IPS DF 19.7 (cell line): ENCODE data around the gene SRSF7.
"Not testable (repeated sequence)": the region's sequence is repeated elsewhere in the genome, so short reads cannot be mapped to it uniquely, and the experiment has no call there.

Experiments
- DNase-seq: peaks from one replicate; pipeline ENCODE4 v3.0.0-alpha.2; 2013; ENCODE audit warnings: low read depth, low spot score

Gene SRSF7

GRCh38 chr2:38754049-38754448 lies 2.9 kb upstream of the SRSF7 start:
- no peak for DNase-seq

- no peak for DNase-seq
These were observed 642 bp upstream of the SRSF7 start for GRCh38 chr2:38751596-38752410.

GRCh38 chr2:38750011-38750890 lies 910 bp downstream of the SRSF7 start:
- no peak for DNase-seq

DNA sequence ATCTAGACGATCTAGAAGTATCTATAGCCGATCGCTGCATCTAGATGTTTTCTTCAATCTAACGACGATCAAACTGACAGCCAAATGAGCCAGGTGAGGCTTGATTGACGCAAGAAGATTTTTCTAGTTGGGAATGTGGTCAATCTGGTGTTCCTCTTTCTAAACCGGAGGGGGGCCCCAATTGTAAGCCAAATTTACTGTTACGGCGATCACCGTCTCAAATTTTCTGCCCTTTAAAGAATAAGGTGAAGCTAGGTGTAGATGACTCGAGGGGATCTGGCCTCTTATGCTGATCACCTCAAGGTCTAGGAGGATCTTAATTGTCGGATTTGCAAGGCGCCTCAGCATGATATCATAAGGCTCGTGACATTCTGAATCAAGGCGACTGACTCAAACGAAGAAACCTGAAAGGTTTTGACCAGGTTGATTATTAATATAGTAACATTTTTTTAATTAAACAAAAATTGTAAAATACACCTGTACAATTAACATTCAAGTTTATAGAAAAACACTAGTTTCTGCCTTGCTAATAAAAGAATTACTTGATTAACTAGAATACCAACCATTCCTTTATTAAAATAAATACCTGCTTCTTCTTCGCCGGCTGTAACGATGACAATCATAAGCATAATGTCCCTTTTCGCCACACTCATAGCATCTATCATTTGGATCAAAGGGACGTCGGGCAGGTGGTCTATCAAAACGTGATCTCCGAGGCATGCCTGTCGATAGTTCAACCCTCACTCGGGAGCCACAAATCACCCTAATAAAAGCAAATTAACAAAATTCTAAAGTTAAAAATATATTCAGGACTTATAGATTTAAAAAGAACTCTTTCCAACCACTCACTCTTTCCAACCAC lies 2.0 kb downstream of the SRSF7 start:
- DNase-seq, result no peak

DNA sequence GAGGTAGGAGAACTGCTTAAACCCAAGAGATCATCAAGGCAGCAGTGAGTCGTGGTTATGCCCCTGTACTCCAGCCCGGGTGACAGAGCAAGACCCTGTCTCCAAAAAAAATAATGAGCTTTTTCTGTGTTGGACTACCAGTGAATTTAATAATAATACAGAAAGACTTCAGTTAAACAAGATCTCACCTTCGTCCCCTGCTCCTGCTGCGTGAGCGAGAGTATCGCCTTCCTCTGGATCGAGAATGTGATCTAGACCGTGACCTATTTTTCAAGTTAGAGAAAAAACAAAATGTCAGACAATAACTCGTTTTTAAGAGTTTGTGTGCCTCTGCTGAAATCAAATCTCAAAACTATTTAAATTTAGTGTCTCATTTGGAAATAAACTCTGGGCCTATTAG lies 2.8 kb downstream of the SRSF7 start:
- no peak for DNase-seq

DNA sequence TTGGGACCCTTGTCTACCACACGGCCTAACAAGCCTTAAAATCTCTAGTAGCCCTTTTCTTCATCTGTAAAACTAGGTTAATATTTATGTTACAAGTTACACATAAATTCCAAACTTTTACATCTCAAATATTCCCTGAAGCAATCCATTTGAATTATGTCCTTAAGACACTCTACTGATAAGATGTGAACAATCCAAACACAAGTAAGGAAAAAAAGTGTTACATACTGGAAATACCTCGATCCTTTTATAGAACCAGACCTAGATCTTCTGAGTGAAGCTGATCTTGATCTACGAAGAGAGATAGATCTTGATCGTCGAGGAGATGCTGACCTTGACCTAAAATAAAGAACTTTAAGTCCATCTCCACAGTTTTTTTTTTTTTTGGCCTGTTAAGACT lies 3.3 kb downstream of the SRSF7 start:
- DNase-seq, result no peak

DNA sequence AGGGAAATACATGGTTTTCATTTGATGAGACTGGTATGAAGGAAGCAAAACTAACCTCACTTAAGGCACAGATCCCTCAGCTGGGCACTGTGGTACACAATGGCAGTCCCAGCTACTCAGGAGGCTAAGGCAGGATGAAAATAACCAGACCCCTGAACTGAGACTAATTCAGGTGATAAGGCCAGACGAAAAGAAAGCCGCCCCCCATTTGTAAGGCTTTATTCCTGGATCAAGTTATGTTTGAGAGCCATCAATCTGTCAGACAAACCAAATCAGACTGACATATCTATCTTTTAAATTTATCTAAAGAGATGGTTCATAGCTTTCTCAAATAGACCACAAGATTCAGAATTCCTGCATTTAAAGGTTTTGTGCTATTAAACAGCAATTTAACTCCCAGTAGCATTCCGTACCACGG lies 4.1 kb downstream of the SRSF7 start:
- no peak for DNase-seq

GRCh38 chr2:38745267-38745666 lies 5.9 kb downstream of the SRSF7 start:
- no peak for DNase-seq

- no peak for DNase-seq
These were observed 6.8 kb downstream of the SRSF7 start for GRCh38 chr2:38744399-38744780.

- DNase-seq, result no peak
These were observed 7.3 kb downstream of the SRSF7 start for GRCh38 chr2:38743672-38744398.

DNA sequence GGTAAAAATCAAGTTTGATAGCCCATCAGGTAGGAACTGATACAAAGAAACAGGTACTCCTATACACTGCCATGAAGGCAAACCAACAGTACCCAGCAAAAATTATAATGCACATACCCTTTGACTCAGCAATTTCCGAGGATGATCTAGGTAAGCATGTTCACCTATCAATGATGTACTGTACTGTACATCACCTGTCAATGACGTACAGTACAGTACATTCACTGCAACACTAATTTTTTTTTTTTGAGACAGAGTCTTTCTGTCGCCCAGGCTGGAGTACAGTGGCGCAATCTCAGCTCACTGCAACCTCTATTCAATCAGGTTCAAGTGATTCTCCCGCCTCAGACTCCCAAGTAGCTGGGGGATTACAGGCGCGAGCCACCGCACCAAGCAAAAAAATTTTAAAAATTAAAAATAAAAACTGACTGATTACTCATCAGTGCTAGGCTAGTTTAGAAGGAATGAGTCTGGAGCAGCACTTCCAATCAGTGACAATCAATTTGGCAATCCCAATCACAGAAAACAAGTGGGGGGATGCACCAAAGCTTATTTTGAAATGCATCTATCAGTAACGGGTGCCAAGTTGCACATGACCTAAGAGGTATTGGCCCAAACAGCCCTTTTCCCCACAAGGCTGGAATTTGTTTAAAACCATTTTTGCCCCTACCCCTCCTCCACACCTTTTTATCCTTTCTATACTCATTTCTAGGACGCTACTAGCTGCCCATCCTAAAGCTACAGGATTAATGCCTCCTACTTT lies 8.2 kb downstream of the SRSF7 start:
- DNase-seq, result no peak

DNA sequence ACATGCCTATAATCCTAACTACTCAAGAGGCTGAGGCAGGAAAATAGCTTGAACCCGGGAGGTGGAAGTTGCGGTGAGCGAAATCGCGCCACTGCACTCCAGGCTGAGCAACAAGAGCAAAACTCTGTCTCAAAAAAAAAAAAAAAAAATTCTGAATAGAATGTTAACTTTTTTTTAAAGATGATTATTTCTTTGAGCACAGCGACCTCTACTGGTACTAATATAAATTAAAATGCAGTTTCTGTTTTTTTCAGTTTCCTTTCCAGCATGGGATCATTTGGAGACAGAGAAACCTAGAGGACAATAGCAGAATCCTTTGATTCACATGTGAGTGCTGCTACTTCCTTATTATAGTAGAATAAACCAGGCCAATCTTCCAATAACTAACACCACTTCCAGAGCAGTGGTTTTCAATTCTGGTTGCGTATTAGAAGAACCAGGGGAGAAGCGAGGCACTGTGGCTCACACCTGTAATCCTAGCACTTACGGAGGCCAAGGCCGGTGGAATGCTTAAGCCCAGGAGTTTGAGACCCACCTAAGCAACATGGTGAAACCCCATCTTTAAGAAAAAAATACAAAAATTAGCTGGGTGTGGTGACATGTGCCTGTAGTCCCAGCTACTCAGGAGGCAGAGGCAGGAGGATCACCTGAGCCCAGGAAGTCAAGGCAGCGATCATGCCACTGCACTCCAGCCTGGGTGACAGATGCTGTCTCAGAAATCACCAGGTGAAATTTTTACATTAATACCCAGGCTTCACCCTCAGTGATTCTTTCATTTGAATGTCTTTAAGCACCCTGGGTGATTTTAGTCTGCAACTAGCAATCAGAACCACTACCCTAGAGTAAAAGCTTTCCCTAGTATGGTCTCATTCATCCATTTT lies 10.1 kb downstream of the SRSF7 start:
- DNase-seq, result no peak

- DNase-seq, result no peak
These were observed 11.6 kb downstream of the SRSF7 start for GRCh38 chr2:38739524-38739923.

- DNase-seq, result no peak
These were observed 13.2 kb downstream of the SRSF7 start for GRCh38 chr2:38737925-38738324.

- not testable (repeated sequence) for DNase-seq
These were observed 14.0 kb downstream of the SRSF7 start for GRCh38 chr2:38737000-38737698.

DNA sequence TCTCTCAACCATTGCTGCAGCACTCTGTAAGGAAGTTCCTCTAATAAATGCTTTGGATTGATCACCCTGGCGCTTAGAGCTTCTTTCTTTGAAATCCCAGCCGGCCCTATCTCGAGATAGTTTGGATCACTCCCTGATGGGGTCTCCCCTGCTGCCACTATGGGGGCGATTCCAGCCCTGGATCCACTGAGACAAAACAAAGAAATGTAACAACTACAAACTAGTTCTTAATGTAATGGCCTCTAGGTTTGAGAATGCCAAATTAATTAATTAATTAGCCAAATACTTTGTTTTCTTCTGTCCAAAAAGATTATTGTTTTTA lies 15.2 kb downstream of the SRSF7 start:
- no peak for DNase-seq

GRCh38 chr2:38734299-38735058 lies 16.7 kb downstream of the SRSF7 start:
- no peak for DNase-seq

GRCh38 chr2:38733300-38733971 lies 17.7 kb downstream of the SRSF7 start:
- no peak for DNase-seq
